Prostate gland (tissue), 2 donors: ENCODE data around the gene CNTN5. TPM values are rescaled to one million over a fixed set of nuclear protein-coding genes. Genes with fewer than 3 reads are reported as not detected.

Experiments
- DNase-seq: peaks from one replicate; pipeline ENCODE4 v3.0.0-alpha.2; 2019; ENCODE audit warnings: low spot score
- H3K27ac ChIP-seq, 2 donors: fragments of 200-600 bp; sonication (generic); 2 replicates each; pipeline ENCODE4 v1.5.1; 2017 to 2019
- H3K27me3 ChIP-seq: fragments of 200-600 bp; sonication (generic); replicated peaks from 2 replicates; pipeline ENCODE4 v1.5.1; 2019; ENCODE audit not compliant: insufficient read depth
- H3K36me3 ChIP-seq, 2 donors: fragments of 200-600 bp; sonication (generic); 1 replicate in 1 of 2; 2 replicates in 1 of 2; pipeline versions ENCODE4 v1.5.1 to v1.8.1; 2017 to 2019
- H3K4me1 ChIP-seq: fragments of 200-600 bp; sonication (generic); replicated peaks from 2 replicates; pipeline ENCODE4 v1.5.1; 2019
- H3K4me3 ChIP-seq, 2 donors: fragments of 200-600 bp; sonication (generic); 2 replicates each; pipeline ENCODE4 v1.5.1; 2017 to 2019
- H3K9me3 ChIP-seq: fragments of 200-600 bp; sonication (generic); 2 replicates; pipeline ENCODE4 v1.5.1; 2017
- POLR2A ChIP-seq: fragments of 450-650 bp; IDR thresholded peaks from one replicate; pipeline ENCODE4 v1.6.1; 2016; ENCODE audit warnings: antibody characterized with exemption, mild to moderate bottlenecking
- POLR2AphosphoS5 ChIP-seq: sonication (generic); formaldehyde crosslinking; IDR thresholded peaks from one replicate; pipeline ENCODE4 v1.6.1; 2017; ENCODE audit warnings: antibody characterized with exemption
- WGBS: methylation state at CpG from one replicate; pipeline ENCODE4 v1.1.5; 2018; 5-methylcytosine and 5-hydroxymethylcytosine counted together
- intact Hi-C: fragments of 100-400 bp; cut with DNase I; formaldehyde crosslinking; loops from one replicate; pipeline ENCODE4 v1.14.2; 2022
- total RNA-seq, 2 donors: library from RNA; depleted of rRNA; stranded (reverse); fragments of >200 nt; gene quantifications; one replicate each; pipeline ENCODE4 v1.1.0, GENCODE V29; 2016
- TF ChIP-seq, protein P1 (sequence below), 4 experiments: fragments of 200-600 bp in 2 of 4; fragments of 450-650 bp in 2 of 4; sonication (generic) in 2 of 4; IDR thresholded peaks; 1 replicate in 3 of 4; 2 replicates in 1 of 4; pipeline ENCODE4 v1.5.1; 2016 to 2019; ENCODE audit warnings: antibody characterized with exemption in 4 of 4, mild to moderate bottlenecking in 2 of 4, moderate library complexity in 2 of 4

The CNTN5 gene
- total RNA-seq, 2 donors from 2014 or later, result 1.0 TPM; not detected in 1

- Histone ChIP-seq H3K9me3 (no peaks in the 10 kb centered on the region), H3K27me3 (no peaks in the 10 kb centered on the region), H3K4me3 (no peak overlapping the region), H3K27ac (no peak overlapping the region), H3K36me3 (no peaks in the 10 kb centered on the region), H3K4me1 (no peaks in the 10 kb centered on the region)
- WGBS, result 98% methylated on average over 1 of the region's 1 CpG
- TF ChIP-seq POLR2AphosphoS5, result no peak
- TF ChIP-seq POLR2A, result no peak
- TF ChIP-seq, protein P1, sequence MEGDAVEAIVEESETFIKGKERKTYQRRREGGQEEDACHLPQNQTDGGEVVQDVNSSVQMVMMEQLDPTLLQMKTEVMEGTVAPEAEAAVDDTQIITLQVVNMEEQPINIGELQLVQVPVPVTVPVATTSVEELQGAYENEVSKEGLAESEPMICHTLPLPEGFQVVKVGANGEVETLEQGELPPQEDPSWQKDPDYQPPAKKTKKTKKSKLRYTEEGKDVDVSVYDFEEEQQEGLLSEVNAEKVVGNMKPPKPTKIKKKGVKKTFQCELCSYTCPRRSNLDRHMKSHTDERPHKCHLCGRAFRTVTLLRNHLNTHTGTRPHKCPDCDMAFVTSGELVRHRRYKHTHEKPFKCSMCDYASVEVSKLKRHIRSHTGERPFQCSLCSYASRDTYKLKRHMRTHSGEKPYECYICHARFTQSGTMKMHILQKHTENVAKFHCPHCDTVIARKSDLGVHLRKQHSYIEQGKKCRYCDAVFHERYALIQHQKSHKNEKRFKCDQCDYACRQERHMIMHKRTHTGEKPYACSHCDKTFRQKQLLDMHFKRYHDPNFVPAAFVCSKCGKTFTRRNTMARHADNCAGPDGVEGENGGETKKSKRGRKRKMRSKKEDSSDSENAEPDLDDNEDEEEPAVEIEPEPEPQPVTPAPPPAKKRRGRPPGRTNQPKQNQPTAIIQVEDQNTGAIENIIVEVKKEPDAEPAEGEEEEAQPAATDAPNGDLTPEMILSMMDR (IDR thresholded peaks at IDR 0.05), result no peak
- no peak for DNase-seq
- intact Hi-C loops, result no loop called here
Measured at GRCh38 chr11:99461913-99462312, 441.2 kb downstream of the CNTN5 start.

DNA sequence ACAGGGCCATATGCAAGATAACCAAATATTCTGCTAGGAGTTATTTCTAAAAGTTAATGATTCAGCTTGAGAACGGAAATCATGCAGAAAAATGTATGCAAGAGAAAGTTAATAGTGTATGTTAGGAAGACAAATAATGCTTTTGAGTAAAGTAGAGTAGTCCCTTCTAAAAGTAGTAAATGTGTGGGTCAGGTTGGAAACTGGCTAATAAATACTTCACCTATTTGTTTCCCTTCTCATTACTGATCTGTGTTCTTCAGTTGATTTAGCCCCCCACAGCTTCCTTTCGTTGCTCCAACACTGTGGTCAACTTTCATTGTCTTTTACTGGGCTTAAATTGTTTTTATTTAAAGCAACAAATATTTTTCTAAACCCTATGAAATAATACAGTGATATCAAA, 444.2 kb downstream of the CNTN5 start:
- no peak for TF ChIP-seq POLR2A
- intact Hi-C loops, result no loop called here
- Histone ChIP-seq H3K36me3 (no peaks in the 10 kb centered on the region), H3K9me3 (no peaks in the 10 kb centered on the region), H3K4me3 (no peak overlapping the region), H3K4me1 (no peaks in the 10 kb centered on the region), H3K27me3 (no peaks in the 10 kb centered on the region), H3K27ac (no peak overlapping the region)
- no peak for DNase-seq
- WGBS, result 62% methylated on average over 2 of the region's 2 CpGs

DNA sequence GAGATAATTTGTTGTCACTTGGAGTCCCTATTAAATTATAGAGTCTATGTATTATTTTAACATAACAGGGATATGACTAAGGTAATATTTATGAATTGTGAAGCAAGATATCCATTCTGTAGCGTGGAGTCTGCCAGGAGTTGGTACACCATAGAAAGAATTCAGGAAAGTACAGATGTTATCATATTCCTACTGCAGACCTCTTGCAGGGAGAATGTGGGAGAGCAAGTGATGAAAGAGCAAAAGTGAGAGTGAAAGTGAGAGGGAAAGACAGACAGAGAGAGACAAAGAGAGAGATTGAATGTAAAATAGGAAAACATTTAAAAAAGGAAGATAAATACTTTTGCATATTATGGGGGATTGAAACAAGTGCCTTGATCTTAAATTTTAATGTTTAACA, 468.8 kb downstream of the CNTN5 start:
- Histone ChIP-seq H3K27ac (no peak overlapping the region), H3K4me1 (no peaks in the 10 kb centered on the region), H3K9me3 (no peaks in the 10 kb centered on the region), H3K36me3 (no peaks in the 10 kb centered on the region), H3K27me3 (no peaks in the 10 kb centered on the region), H3K4me3 (no peak overlapping the region)
- DNase-seq, result no peak
- intact Hi-C loops, result no loop called here
- 41% methylated on average over 1 of the region's 1 CpG for WGBS
- TF ChIP-seq POLR2A, result no peak
- TF ChIP-seq, protein P1 (IDR thresholded peaks at IDR 0.05), result no peak
- TF ChIP-seq POLR2AphosphoS5, result no peak

DNA sequence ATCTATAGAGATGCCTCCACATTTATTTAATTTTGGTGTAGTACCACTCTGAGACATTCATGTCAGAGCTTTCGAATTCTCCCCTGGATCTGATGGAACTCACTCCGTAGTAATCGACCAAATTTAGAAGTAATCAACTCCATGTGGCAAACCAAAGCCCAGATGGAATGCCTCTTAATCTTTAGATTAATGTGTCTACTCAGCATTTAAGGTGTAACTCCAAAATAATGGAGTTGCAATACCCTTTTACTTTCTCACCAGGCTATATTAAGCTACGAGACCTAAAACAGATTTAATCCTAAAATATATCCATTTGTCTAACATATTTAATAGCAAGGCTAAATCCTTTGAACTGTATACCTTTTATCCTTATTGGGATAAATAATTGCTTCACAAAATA, 473.3 kb downstream of the CNTN5 start:
- H3K27me3 ChIP-seq, result no peaks in the 10 kb centered on the region
- no peak overlapping the region for H3K27ac ChIP-seq

DNA sequence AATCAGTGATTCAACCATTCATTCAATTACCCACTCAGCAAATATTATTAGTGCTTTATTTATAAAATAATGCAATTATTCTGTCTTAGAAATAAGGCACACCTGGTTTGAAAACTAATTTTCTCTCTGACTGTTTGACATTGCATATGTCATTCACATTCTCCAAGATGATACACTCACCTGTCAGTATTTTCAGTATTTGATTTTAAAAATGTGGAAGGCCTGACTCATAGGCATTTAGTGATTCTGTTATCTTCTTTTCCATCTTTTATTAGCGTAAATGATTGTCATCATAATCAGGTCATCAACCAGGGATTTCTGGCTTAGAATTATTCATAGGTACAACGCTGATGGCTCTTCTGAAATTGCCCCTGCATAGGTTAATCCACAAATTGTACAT, 480.9 kb downstream of the CNTN5 start:
- TF ChIP-seq, protein P1 (IDR thresholded peaks at IDR 0.05), result no peak
- TF ChIP-seq POLR2A, result no peak
- no peak for TF ChIP-seq POLR2AphosphoS5
- Histone ChIP-seq H3K4me1 (no peaks in the 10 kb centered on the region), H3K27me3 (no peaks in the 10 kb centered on the region), H3K9me3 (no peaks in the 10 kb centered on the region), H3K4me3 (no peak overlapping the region), H3K36me3 (no peaks in the 10 kb centered on the region), H3K27ac (no peak overlapping the region)
- 64% methylated on average over 2 of the region's 2 CpGs for WGBS
- intact Hi-C loops, result no loop called here
- DNase-seq, result no peak

More for the DNA sequence above, 473.3 kb downstream of the CNTN5 start:
- no peak for DNase-seq
- H3K36me3 ChIP-seq, result no peaks in the 10 kb centered on the region
- 96% methylated on average over 4 of the region's 4 CpGs for WGBS
- TF ChIP-seq POLR2AphosphoS5, result no peak
- no peak for TF ChIP-seq POLR2A
- TF ChIP-seq, protein P1 (IDR thresholded peaks at IDR 0.05), result no peak
- no peak overlapping the region for H3K4me3 ChIP-seq
- H3K4me1 ChIP-seq, result no peaks in the 10 kb centered on the region
- intact Hi-C loops, result no loop called here
- no peaks in the 10 kb centered on the region for H3K9me3 ChIP-seq
